Activated T-cell treated with anti-CD3 and anti-CD28 coated beads for 4 hours (primary cell): Measurements from ENCODE around the gene LLPH.
A peak's percentile ranks its signal among the peaks of the same experiment; 100 is the strongest.
"Not testable (repeated sequence)": the region's sequence is repeated elsewhere in the genome, so short reads cannot be mapped to it uniquely, and the experiment has no call there.

Experiments
- DNase-seq: peaks from one replicate; pipeline ENCODE4 v3.0.0-alpha.2; 2020

The LLPH gene

DNA sequence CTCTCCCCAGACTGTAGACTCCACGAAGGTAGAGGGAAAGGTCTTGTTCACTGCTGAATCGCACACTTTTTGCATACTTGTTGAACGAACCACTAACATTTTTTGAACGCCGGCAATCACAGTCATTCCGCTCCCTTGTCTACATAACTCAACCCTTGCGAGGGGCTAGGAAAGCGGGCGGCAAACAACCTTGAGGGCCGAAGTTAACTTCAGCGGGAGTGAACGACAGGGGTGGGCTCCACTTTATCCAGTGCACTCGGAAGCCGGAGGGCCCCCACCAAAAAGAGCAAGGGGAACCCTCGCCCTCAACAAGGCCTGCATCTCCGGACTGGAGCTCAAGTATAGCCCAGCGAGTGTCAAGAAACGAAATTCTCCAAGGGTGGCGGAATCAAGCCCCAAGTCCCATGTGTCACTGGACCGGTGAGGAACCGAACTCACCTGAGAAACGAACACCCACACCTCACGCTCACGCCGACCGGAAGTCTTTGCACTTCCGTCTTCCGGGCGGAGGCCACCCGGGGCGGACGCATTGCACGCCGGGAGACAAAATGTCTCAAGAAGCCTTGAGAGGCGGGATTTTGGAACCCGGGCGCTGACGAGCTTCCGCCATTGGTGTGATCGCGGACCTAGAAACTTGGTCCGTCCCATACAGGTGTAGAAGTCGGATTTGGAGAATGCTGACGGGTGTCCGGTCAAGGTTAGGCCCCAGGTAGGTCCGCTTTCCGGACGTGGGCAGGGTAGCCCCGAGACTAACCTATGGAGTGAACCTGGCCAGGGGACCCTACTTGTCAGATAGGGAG, at the start of gene LLPH:
Gene LLPH (minus strand): TSS at position 484 of the 800 bp plus-strand sequence. CDS start 1,644 bp downstream, outside the sequence.
- DNase-seq, result peak; percentile 87

DNA sequence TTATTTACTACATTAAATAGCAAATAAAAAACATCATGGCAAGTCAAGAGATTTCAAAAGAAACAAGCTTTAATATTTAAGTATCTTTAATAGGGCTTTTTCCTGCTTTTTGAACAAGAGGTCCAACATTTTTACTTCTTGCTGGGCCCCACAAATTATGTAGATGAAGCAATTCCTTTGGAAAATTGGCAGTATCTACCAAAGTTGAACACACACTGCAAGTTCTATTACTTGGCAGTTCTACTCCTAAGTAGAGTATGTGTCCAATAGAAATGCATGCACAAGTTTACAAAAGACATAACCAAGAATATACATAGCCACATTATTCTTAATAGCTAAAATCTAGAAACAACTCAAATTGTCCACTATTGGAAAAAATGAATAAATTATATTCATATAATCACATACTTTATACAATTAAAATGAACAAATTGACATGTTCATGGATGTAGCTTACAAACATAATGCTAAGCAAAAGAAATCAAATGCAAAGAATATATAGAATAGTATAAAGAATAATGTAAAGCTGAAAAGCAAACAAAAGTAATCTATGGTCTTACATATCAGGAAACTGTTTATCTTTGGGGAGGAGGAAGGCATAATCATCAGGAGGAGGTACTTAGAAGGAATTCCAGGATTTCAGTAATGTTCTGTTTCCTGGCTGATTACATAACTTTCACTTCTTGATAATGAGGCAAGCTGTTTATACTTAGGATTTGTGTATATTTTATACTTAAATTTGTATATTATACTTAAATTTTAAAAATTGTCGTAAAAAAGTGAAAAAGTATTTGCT, 45.8 kb upstream of the LLPH start:
- DNase-seq, result no peak

DNA sequence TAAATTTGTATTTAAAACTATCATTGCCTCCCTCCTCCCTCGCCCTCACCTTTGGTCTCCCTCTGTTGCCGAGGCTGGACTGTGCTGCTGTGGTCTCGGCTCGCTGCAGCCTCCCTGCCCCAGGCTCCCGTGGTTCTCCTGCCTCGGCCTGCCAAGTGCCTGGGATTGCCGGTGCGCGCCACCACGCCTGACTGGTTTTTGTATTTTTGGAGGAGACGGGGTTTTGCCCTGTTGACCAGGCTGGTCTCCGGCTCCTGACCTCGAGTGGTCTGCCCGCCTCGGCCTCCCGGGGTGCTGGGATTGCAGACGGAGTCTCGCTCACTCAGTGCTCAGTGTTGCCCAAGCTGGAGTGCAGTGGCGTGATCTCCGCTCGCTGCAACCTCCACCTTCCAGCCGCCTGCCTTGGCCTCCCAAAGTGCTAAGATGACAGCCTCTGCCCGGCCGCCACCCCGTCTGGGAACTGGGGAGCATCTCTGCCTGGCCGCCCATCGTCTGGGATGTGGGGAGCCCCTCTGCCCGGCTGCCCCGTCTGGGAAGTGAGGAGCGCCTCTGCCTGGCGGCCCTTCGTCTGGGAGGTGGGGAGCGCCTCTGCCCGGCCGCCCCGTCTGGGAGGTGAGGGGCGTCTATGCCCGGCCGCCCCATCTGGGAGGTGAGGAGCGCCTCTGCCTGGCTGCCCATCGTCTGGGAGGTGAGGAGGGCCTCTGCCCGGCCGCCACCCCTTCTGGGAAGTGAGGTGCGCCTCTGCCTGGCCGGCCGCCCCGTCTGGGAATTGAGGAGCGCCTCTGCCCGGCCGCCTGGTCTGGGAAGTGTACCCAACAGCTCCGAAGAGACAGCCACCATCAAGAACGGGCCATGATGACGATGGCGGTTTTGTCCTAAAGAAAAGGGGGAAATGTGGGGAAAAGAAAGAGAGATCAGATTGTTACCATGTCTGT, 44.1 kb upstream of the LLPH start:
- DNase-seq, result not testable (repeated sequence)

- no peak for DNase-seq
Observed at GRCh38 chr12:66170606-66171005, 40.1 kb upstream of the LLPH start.

- peak; percentile 75 for DNase-seq
Observed at GRCh38 chr12:66169221-66170170, 38.9 kb upstream of the LLPH start, which contains the start of gene TMBIM4. Gene TMBIM4, minus strand, starts transcription at chr12:66169996. Its CDS starts 45 bp downstream, at chr12:66169951.

DNA sequence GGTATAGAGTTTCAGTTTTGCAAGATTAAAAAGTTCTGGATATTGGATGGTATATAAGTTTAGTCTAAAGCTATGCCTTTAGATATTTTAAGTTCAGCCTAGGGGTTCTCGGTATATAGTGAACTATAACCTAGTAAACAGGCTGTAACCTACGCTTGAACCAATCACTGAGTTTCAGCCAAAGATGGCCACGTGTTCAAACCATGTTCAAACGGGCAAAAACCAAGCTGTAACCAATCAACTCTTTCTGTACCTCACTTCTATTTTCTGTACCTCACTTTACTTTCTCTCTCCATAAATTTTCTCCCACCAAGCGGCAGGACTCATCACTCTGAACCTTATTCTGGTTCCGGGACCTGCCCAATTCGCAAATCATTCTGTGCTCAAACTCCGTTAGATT, 37.9 kb upstream of the LLPH start:
- no peak for DNase-seq

DNA sequence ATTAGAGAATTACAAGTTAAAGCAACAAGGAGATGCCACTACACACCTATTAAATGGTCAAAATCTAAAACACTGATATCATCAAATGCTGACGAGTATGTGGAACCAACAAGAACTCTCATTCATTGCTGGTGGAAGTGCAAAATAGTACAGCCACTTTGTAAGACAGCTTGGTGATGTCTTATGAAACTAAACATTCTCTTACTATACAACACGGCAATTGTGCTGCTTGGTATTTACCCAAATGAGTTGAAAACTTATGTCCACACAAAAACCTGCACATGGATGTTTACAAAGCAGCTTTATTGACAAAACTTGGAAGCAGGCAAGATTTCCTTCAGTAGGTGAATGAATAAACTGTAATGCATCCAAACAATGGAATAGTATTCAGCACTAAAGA, 36.0 kb upstream of the LLPH start:
- DNase-seq, result no peak

DNA sequence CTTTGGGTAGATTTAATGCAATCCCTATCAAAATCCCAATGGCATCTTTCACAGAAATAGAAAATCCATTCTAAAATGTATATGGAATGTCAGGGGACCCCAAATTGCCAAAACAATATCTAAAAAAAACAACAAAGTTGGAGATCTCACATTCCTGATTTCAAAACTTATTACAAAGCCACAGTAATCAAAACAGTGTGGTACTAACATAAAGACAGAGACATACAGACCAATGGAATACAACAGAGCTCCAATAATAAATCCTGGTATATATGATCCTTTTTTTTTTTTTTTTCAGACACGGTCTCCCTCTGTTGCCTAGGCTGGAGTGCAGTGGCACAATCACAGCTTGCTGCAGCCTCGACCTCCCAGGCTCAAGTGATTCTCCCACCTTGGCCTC, 34.6 kb upstream of the LLPH start:
- no peak for DNase-seq

DNA sequence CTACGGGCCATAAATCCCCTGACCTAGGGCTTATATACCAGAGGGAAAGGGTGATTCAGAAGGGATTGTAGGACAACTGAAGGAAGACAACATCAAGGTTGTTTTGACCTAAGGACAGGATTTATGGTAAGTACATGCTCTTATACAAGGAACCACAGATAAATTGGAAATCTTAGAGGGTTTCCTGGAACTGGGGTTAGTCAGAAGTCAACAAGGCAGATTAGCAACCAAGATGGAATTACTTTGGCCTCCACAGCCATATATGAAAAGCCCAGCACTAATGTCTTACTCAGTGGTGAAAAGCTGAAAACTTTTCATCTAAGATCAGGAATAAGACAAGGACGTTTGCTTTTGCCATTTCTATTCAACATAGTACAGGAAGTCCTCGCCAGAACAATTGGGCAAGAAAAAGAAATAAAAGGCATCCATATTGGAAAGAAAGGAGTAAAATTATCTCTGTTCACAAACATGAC, 33.8 kb upstream of the LLPH start:
- no peak for DNase-seq

GRCh38 chr12:66163289-66163688, 32.7 kb upstream of the LLPH start:
- no peak for DNase-seq

DNA sequence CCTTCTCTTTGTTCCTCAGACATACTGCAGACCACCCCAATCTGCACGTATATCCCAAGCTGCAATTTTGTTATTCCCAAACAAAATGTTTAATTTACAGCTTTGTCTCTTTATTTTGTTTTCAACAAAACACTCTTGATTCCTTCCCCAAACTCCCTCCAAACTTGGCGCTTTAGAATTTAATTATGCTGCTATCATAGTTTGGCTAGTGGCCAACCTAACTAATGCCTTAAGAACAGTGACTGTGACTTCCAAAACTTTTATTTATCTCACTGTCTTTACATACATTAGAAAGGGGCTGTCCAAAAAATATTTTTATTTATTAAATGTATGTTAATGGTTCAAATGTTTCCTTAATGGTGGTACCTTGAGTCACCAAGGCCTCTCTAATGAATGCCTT, 32.2 kb upstream of the LLPH start:
- no peak for DNase-seq

GRCh38 chr12:66160704-66161103, 30.2 kb upstream of the LLPH start:
- no peak for DNase-seq

GRCh38 chr12:66159123-66159522, 28.6 kb upstream of the LLPH start:
- no peak for DNase-seq

DNA sequence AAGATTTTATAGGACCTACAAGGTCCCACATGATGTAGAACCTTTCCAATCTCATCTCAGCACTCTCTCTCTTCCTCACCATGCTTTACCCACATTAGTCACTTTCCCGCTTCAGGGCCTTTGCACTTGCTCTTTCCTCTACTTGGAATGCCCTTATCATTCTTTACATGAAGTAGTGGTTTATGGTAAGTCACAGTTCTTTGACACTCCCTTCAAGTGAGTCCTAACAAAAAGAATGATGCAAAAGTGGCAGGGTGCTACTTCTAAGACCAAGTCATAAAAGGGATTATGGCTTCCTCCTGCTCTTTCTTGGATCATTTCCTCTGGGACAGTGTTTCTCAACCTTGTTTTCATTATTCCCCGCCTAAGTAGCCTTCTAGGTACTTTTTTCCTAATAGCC, 26.1 kb upstream of the LLPH start:
- no peak for DNase-seq

- DNase-seq, result no peak
Observed at GRCh38 chr12:66154776-66155175, 24.2 kb upstream of the LLPH start.

- DNase-seq, result no peak
Observed at GRCh38 chr12:66152732-66153131, 22.2 kb upstream of the LLPH start.

DNA sequence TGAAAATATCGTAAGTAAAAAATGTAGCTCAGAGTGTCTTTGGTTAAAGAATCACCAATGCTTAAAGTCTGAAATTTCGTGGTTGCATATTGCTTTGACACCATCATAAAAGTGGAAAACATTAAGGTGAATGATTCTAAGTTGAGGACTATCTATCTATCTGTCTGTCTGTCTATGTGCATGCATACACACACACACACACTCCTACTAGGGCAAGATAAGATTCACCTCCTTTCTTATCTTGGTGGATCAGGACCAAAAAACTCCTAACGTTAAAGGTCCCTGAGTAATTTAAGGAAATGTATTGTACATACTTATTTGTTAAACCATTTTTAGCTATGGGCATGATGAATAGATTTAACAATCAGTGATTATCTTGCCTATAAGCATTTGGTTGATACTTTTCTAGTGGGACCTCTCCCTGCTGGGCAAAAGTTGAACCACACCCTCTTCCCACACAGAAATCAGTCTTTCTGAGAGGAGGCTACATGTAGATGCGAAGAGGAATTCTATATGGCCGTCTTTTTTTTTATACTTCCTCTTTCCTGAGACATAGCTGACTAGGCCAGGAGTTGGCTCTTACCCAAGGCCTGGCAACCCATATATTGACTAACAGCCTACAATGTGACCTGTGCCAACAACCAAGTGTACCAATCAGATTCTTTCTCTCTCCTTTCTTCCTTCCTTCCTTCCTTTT, 19.3 kb upstream of the LLPH start:
- DNase-seq, result no peak

- DNase-seq, result no peak
Observed at GRCh38 chr12:66144791-66145754, 14.5 kb upstream of the LLPH start.

DNA sequence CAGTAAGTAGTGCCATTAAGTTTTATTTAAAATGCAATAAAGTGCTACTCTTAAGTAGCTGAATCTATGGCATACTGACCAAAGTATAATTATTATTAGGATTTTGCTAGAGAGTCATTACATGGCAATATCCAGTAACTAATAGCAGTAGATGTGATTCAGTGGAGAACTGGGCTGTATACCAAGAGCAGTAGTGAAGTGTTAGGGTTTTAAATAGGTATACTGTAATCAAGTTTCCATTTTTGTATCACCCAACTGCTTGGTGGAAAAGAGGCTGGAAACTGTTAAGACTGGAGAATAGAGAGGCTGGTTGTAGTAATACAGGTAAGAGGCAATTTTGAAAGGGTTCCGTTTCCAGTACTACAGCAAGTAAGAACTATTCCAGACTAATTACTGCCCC, 13.3 kb upstream of the LLPH start:
- no peak for DNase-seq

DNA sequence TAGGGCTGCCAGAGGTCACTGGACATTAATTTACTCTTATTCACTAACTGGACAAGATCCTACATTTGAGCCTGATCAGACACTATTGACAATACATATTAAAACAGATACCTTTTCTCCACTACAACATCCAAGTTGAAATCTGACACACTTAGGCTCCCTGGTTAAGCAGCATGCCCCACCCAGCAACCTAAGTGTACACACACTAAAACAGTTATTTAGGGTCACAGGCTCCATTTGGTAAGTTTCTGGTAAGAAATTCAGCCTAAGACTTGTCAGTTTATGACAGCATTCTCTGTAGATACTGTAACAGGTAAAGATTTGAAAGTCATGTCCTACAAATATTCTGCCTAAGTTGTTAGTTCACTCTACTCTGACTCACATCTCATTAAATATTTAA, 12.3 kb upstream of the LLPH start:
- DNase-seq, result no peak
